Measurements from ENCODE around the gene BBS1. TPM values are rescaled to one million over a fixed set of nuclear protein-coding genes. Genes with fewer than 3 reads are reported as not detected.

BBS1 gene
- total RNA-seq, 2 donors from 2014 or later = 52.4 to 67.3 TPM

- Histone ChIP-seq H3K9me3 (ENCODE audit: control insufficient read depth, low read length) (no peaks in the 10 kb centered on the region), H3K27ac (ENCODE audit: low read depth, low read length) (no peak overlapping the region), H3K9ac (ENCODE audit: extremely low read depth, low read length, poor library complexity, severe bottlenecking) (no peak overlapping the region), H3K36me3 (ENCODE audit: control insufficient read depth, insufficient read depth, low read length) (peaks cover 49% of the 10 kb centered on the region), H3K4me1 (ENCODE audit: control insufficient read depth, insufficient read depth, low read length) (no peaks in the 10 kb centered on the region), H3K27me3 (ENCODE audit: control insufficient read depth, insufficient read depth, low read length, poor library complexity, severe bottlenecking) (no peaks in the 10 kb centered on the region), H3K4me3 (ENCODE audit: low read length) (no peak overlapping the region)
- DNase-seq = no peak
- Mint-ChIP-seq H3K4me1 (peaks cover 3% of the 10 kb centered on the region), H3K36me3 (ENCODE audit: low read depth) (peaks cover 54% of the 10 kb centered on the region), H3K27me3 (ENCODE audit: insufficient read depth) (no peaks in the 10 kb centered on the region), H3K9me3 (no peaks in the 10 kb centered on the region), H3K27ac (no peak overlapping the region), H3K4me3 (no peak overlapping the region)
- TF ChIP-seq, protein P1, sequence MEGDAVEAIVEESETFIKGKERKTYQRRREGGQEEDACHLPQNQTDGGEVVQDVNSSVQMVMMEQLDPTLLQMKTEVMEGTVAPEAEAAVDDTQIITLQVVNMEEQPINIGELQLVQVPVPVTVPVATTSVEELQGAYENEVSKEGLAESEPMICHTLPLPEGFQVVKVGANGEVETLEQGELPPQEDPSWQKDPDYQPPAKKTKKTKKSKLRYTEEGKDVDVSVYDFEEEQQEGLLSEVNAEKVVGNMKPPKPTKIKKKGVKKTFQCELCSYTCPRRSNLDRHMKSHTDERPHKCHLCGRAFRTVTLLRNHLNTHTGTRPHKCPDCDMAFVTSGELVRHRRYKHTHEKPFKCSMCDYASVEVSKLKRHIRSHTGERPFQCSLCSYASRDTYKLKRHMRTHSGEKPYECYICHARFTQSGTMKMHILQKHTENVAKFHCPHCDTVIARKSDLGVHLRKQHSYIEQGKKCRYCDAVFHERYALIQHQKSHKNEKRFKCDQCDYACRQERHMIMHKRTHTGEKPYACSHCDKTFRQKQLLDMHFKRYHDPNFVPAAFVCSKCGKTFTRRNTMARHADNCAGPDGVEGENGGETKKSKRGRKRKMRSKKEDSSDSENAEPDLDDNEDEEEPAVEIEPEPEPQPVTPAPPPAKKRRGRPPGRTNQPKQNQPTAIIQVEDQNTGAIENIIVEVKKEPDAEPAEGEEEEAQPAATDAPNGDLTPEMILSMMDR (conservative IDR thresholded peaks at IDR 0.05) = no peak
- WGBS, 2 experiments (ENCODE audit: insufficient coverage in 1 of 2, insufficient read length in 1 of 2) = 88 to 93% methylated on average over 7 of the region's 7 CpGs
These were observed 20.8 kb upstream of the BBS1 start for GRCh38 chr11:66489636-66490035.

DNA sequence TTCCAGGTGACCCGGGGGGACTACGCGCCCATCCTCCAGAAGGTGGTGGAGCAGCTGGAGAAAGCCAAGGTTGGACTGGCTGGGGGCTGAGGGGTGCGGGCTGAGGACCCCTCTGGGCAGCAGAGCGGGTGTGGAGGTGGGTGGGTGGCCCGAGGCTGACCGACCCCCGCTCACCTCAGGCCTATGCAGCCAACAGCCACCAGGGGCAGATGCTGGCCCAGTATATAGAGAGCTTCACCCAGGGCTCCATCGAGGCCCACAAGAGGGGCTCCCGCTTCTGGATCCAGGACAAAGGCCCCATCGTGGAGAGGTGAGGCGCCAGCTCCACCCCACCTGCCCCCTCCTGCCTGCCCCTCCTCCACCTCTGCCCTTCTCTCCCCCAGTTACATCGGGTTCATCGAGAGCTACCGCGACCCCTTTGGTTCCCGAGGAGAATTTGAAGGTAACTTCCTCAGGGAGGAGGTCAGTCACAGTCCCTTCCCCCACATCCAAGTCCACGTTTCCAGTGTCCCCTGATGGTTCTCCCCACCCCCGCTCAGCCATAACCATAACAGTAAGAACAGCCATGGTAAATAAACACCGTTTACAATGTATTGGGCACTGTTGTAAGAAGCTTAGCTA, 19.0 kb upstream of the BBS1 start:
- H3K4me3 ChIP-seq (ENCODE audit: low read length) = no peak overlapping the region
- H3K4me1 Mint-ChIP-seq = peaks cover 3% of the 10 kb centered on the region

DNA sequence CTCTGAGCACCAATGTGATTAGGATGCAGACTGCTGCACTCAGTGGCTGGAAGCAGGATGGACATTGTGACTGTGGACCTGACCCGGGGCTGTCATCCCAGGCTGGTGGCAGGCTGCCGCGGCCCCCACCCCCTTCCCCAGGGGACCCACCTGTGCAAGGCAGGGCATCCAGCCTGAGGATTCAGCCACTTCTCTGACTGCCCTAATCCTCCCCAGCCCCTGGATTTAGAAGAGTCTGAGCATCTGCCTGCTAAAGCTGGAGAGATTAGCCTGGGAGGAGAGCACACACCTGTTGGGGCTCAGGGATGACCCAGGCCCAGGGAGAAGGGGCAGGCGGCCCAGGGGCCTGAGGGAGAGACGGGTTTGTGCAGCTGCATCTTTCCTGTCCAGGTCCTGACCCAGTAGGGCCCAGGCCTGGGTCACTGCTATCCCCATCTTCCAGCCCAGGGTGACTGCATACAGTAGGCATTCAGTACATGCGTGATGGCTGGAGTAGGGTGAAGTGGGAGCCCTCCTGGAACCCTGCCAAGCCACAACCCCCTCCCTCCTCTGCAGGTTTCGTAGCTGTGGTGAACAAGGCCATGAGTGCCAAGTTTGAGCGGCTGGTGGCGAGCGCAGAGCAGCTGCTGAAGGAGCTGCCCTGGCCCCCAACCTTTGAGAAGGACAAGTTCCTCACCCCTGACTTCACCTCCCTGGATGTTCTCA, 18.1 kb upstream of the BBS1 start:
- DNase-seq = no peak
- Histone ChIP-seq H3K27ac (ENCODE audit: low read depth, low read length) (no peak overlapping the region), H3K27me3 (ENCODE audit: control insufficient read depth, insufficient read depth, low read length, poor library complexity, severe bottlenecking) (no peaks in the 10 kb centered on the region), H3K9ac (ENCODE audit: extremely low read depth, low read length, poor library complexity, severe bottlenecking) (no peak overlapping the region), H3K9me3 (ENCODE audit: control insufficient read depth, low read length) (no peaks in the 10 kb centered on the region), H3K36me3 (ENCODE audit: control insufficient read depth, insufficient read depth, low read length) (peaks cover 55% of the 10 kb centered on the region), H3K4me1 (ENCODE audit: control insufficient read depth, insufficient read depth, low read length) (no peaks in the 10 kb centered on the region), H3K4me3 (ENCODE audit: low read length) (no peak overlapping the region)
- Mint-ChIP-seq H3K4me1 (peaks cover 3% of the 10 kb centered on the region), H3K27me3 (ENCODE audit: insufficient read depth) (no peaks in the 10 kb centered on the region), H3K4me3 (no peak overlapping the region), H3K27ac (no peak overlapping the region), H3K36me3 (ENCODE audit: low read depth) (peaks cover 58% of the 10 kb centered on the region), H3K9me3 (no peaks in the 10 kb centered on the region)
- 93 to 100% methylated on average over 1 to 10 of the region's 10 CpGs for WGBS, 2 experiments (ENCODE audit: insufficient coverage in 1 of 2, insufficient read length in 1 of 2)
- TF ChIP-seq, protein P1 (conservative IDR thresholded peaks at IDR 0.05) = no peak

More for the DNA sequence above, 19.0 kb upstream of the BBS1 start:
- TF ChIP-seq, protein P1 (conservative IDR thresholded peaks at IDR 0.05) = peak; percentile 80
- peaks cover 49% of the 10 kb centered on the region for H3K36me3 ChIP-seq (ENCODE audit: control insufficient read depth, insufficient read depth, low read length)
- H3K4me1 ChIP-seq (ENCODE audit: control insufficient read depth, insufficient read depth, low read length) = no peaks in the 10 kb centered on the region
- peaks cover 49% of the 10 kb centered on the region for H3K36me3 Mint-ChIP-seq (ENCODE audit: low read depth)
- H3K27ac ChIP-seq (ENCODE audit: low read depth, low read length) = no peak overlapping the region
- no peaks in the 10 kb centered on the region for H3K9me3 ChIP-seq (ENCODE audit: control insufficient read depth, low read length)
- peak overlapping the region; percentile 48 for H3K27ac Mint-ChIP-seq
- H3K9ac ChIP-seq (ENCODE audit: extremely low read depth, low read length, poor library complexity, severe bottlenecking) = no peak overlapping the region
- no peak overlapping the region for H3K4me3 Mint-ChIP-seq
- DNase-seq = peak; percentile 84
- H3K9me3 Mint-ChIP-seq = no peaks in the 10 kb centered on the region
- 81 to 82% methylated on average over 12 to 20 of the region's 20 CpGs for WGBS, 2 experiments (ENCODE audit: insufficient coverage in 1 of 2, insufficient read length in 1 of 2)
- no peaks in the 10 kb centered on the region for H3K27me3 ChIP-seq (ENCODE audit: control insufficient read depth, insufficient read depth, low read length, poor library complexity, severe bottlenecking)
- no peaks in the 10 kb centered on the region for H3K27me3 Mint-ChIP-seq (ENCODE audit: insufficient read depth)
